ENCODE measurements around the gene CYB561A3.

GRCh38 chr11:61349189-61349751, 12.4 kb downstream of the CYB561A3 start:
- TF ChIP-seq CTCF (IDR thresholded peaks at IDR 0.05) (no peak), POLR2AphosphoS5 (IDR thresholded peaks at IDR 0.05) (no peak), EP300 (IDR thresholded peaks at IDR 0.05) (no peak)

Measured in suprapubic skin (tissue), 4 donors.